CD14-positive monocyte (primary cell): Measurements from ENCODE around the gene DOCK1. TPM values are rescaled to one million over a fixed set of nuclear protein-coding genes. Genes with fewer than 3 reads are reported as not detected.

Experiments used
- DNase-seq, 3 donors: peaks; one replicate each; pipeline ENCODE4 v3.0.0-alpha.2; 2011 to 2022
- H2AFZ ChIP-seq: 2 replicates; pipeline ENCODE4 v1.6.0; 2012; ENCODE audit warnings: mild to moderate bottlenecking, low read depth, low read length, inconsistent platforms; ENCODE audit not compliant: insufficient read depth, poor library complexity, severe bottlenecking
- H3K27ac ChIP-seq, 2 donors: 1 replicate in 1 of 2; 2 replicates in 1 of 2; pipeline ENCODE4 v1.5.1; 2012 to 2013; ENCODE audit warnings: low read length in 2 of 2, control low read depth in 1 of 2, inconsistent platforms in 1 of 2, low read depth in 1 of 2, mild to moderate bottlenecking in 1 of 2
- H3K27me3 ChIP-seq, 2 donors: one replicate each; pipeline versions ENCODE4 v1.6.0 to v1.6.1; 2011 to 2013; ENCODE audit warnings: low read length in 2 of 2; ENCODE audit not compliant: control insufficient read depth in 2 of 2, insufficient read depth in 2 of 2
- H3K36me3 ChIP-seq, 2 donors: replicated peaks in 1 of 2; 1 replicate in 1 of 2; 2 replicates in 1 of 2; pipeline versions ENCODE4 v1.5.1 to v1.6.1; 2012 to 2013; ENCODE audit warnings: low read length in 2 of 2, control low read depth in 1 of 2, inconsistent platforms in 1 of 2, mild to moderate bottlenecking in 1 of 2; ENCODE audit not compliant: insufficient read depth in 2 of 2, control insufficient read depth in 1 of 2
- H3K4me1 ChIP-seq, 2 donors: 1 replicate in 1 of 2; 2 replicates in 1 of 2; pipeline versions ENCODE4 v1.5.1 to v1.6.1; 2012 to 2013; ENCODE audit warnings: low read length in 2 of 2, control low read depth in 1 of 2, inconsistent platforms in 1 of 2, mild to moderate bottlenecking in 1 of 2, moderate library complexity in 1 of 2; ENCODE audit not compliant: insufficient read depth in 2 of 2, control insufficient read depth in 1 of 2
- H3K4me2 ChIP-seq: replicated peaks from 2 replicates; pipeline ENCODE3; 2012; ENCODE audit warnings: low read length, moderate library complexity, mild to moderate bottlenecking; ENCODE audit not compliant: poor library complexity, severe bottlenecking; ENCODE audit errors: extremely low read depth
- H3K4me3 ChIP-seq, 3 experiments: fragments of 200-600 bp in 1 of 3; sonication (generic) in 1 of 3; replicated peaks in 1 of 3; 1 replicate in 2 of 3; 2 replicates in 1 of 3; pipeline ENCODE4 v1.5.1; 2011 to 2013; ENCODE audit warnings: low read length in 3 of 3, mild to moderate bottlenecking in 3 of 3, control low read depth in 2 of 3, low read depth in 2 of 3, inconsistent platforms in 1 of 3, moderate library complexity in 1 of 3
- H3K79me2 ChIP-seq: 2 replicates; pipeline ENCODE4 v1.6.0; 2012; ENCODE audit warnings: mild to moderate bottlenecking, control low read depth, inconsistent platforms, low read length, moderate library complexity; ENCODE audit not compliant: insufficient read depth
- H3K9ac ChIP-seq: 2 replicates; pipeline ENCODE4 v1.6.0; 2017; ENCODE audit warnings: low read length, mild to moderate bottlenecking; ENCODE audit not compliant: insufficient read depth, poor library complexity, severe bottlenecking
- H3K9me3 ChIP-seq, 2 donors: replicated peaks in 1 of 2; 1 replicate in 1 of 2; 2 replicates in 1 of 2; pipeline versions ENCODE4 v1.5.1 to v1.6.1; 2012 to 2013; ENCODE audit warnings: low read length in 2 of 2, control low read depth in 1 of 2; ENCODE audit not compliant: control insufficient read depth in 1 of 2, insufficient read depth in 1 of 2
- H4K20me1 ChIP-seq: 2 replicates; pipeline ENCODE4 v1.6.0; 2012; ENCODE audit warnings: mild to moderate bottlenecking, low read length, control low read depth, moderate library complexity; ENCODE audit not compliant: insufficient read depth
- H3K27ac Mint-ChIP-seq, 7 donors: one replicate each; pipeline ENCODE4 v1.8.0; 2020; ENCODE audit warnings: mild to moderate bottlenecking in 7 of 7, mixed read lengths in 7 of 7, moderate library complexity in 6 of 7, inconsistent platforms in 2 of 7
- H3K27me3 Mint-ChIP-seq, 3 donors: one replicate each; pipeline ENCODE4 v1.8.0; 2021 to 2022; ENCODE audit warnings: low read depth in 3 of 3, mild to moderate bottlenecking in 3 of 3, mixed read lengths in 3 of 3, moderate library complexity in 3 of 3, inconsistent platforms in 1 of 3
- H3K36me3 Mint-ChIP-seq, 2 donors: one replicate each; pipeline ENCODE4 v1.8.0; 2020; ENCODE audit warnings: mixed read lengths in 2 of 2, inconsistent platforms in 1 of 2, mild to moderate bottlenecking in 1 of 2
- H3K4me1 Mint-ChIP-seq: one replicate; pipeline ENCODE4 v1.8.0; 2020; ENCODE audit warnings: mild to moderate bottlenecking, mixed read lengths
- H3K4me3 Mint-ChIP-seq, 2 donors: one replicate each; pipeline ENCODE4 v1.8.0; 2020; ENCODE audit warnings: mild to moderate bottlenecking in 2 of 2, mixed read lengths in 2 of 2, moderate library complexity in 1 of 2
- H3K9me3 Mint-ChIP-seq, 7 donors: one replicate each; pipeline ENCODE4 v1.8.0; 2020 to 2022; ENCODE audit warnings: mixed read lengths in 7 of 7, mild to moderate bottlenecking in 6 of 7, moderate library complexity in 6 of 7, inconsistent platforms in 2 of 7
- WGBS: methylation state at CpG from one replicate; pipeline ENCODE4 v1.1.5; 2013; ENCODE audit warnings: missing lambda C conversion rate; ENCODE audit not compliant: insufficient coverage; 5-methylcytosine and 5-hydroxymethylcytosine counted together
- intact Hi-C, 2 donors: fragments of 100-400 bp; cut with micrococcal nuclease; formaldehyde crosslinking; loops; one replicate each; pipeline versions ENCODE4 v1.15.0 to v1.15.1; 2023
- polyA plus RNA-seq, 3 donors: library from polyadenylated mRNA; depleted of rRNA in 1 of 3; unstranded in 2 of 3; stranded (reverse) in 1 of 3; fragments of 300-500 nt in 2 of 3; fragments of >200 nt in 1 of 3; fragmentation: Illumina TruSeq in 2 of 3; gene quantifications; 1 replicate in 2 of 3; 2 replicates in 1 of 3; pipeline ENCODE4 v1.2.3, GENCODE V29; 2012 to 2021
- TF ChIP-seq, protein P1 (sequence below): fragments of 200-600 bp; IDR thresholded peaks from one replicate; pipeline ENCODE4 v1.8.0; 2022; ENCODE audit warnings: antibody characterized with exemption, mild to moderate bottlenecking

Gene DOCK1
- polyA plus RNA-seq, 3 donors: 0.31 to 0.35 TPM; not detected in 1

DNA sequence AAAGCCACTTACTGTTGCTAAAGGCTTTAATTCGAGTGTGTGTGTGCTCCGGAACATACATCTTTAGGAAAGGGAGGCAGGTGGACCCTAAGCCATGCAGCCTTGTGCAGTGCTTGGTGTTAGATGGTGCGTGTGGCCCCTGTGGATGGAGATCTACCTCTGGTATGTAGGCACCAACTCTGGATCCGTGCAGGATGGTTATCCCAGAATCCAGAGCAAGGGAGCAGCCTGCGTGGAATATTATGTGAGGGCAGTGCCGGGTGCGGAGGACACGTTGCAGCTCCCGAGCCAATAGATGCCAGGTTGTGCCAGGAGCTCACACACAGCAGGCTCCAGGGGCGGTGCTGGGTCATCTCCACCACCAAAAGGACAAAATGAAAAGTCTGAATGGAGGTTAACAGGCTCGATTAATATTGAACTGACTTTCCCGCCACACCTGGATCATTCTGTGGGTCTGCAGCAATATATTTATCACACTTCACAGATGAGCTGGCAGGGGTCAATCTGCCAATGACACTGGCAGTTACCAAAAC, 500.9 kb downstream of the DOCK1 start:
- intact Hi-C loops: no loop called here

DNA sequence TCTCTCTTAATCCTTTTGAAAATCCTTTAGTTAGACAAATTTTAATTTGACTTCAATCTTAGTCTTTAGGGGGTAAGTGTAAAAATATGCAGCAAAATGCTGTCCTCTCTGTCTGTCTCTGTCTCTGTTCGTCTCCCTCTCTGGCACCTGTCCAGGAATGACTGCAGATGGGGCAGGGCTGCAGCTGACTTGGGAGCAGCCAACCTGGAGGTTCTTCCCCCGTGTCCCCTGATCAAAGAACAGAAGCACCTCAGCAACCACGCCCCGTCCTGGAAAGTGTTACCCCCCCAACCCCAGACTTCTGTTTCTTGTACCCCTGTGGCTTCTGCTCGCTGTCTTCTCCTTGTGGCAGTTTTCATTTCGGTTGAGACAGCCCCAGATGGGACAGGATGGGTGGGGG, 502.3 kb downstream of the DOCK1 start:
- H3K27me3 Mint-ChIP-seq: no peaks in the 10 kb centered on the region
- H3K36me3 Mint-ChIP-seq: no peaks in the 10 kb centered on the region
- WGBS: 82% methylated on average over 1 of the region's 6 CpGs

More for the DNA sequence above, 500.9 kb downstream of the DOCK1 start:
- Mint-ChIP-seq H3K4me3 (no peak overlapping the region), H3K9me3 (peaks cover 0 to 9% (median 3%) of the 10 kb centered on the region in 7 donors), H3K4me1 (peaks cover 4% of the 10 kb centered on the region), H3K36me3 (no peaks in the 10 kb centered on the region), H3K27me3 (no peaks in the 10 kb centered on the region), H3K27ac (no peak overlapping the region)
- Histone ChIP-seq H3K4me1 (no peaks in the 10 kb centered on the region), H3K9me3 (peaks cover 0 to 12% of the 10 kb centered on the region in 2 donors), H2AFZ (no peak overlapping the region), H3K79me2 (no peaks in the 10 kb centered on the region), H3K36me3 (no peaks in the 10 kb centered on the region), H3K9ac (no peak overlapping the region), H4K20me1 (no peaks in the 10 kb centered on the region), H3K27ac (no peak overlapping the region), H3K4me2 (no peak overlapping the region), H3K4me3 (no peak overlapping the region), H3K27me3 (no peaks in the 10 kb centered on the region)
- WGBS: 92% methylated on average over 11 of the region's 12 CpGs
- DNase-seq: no peak
- TF ChIP-seq, protein P1, sequence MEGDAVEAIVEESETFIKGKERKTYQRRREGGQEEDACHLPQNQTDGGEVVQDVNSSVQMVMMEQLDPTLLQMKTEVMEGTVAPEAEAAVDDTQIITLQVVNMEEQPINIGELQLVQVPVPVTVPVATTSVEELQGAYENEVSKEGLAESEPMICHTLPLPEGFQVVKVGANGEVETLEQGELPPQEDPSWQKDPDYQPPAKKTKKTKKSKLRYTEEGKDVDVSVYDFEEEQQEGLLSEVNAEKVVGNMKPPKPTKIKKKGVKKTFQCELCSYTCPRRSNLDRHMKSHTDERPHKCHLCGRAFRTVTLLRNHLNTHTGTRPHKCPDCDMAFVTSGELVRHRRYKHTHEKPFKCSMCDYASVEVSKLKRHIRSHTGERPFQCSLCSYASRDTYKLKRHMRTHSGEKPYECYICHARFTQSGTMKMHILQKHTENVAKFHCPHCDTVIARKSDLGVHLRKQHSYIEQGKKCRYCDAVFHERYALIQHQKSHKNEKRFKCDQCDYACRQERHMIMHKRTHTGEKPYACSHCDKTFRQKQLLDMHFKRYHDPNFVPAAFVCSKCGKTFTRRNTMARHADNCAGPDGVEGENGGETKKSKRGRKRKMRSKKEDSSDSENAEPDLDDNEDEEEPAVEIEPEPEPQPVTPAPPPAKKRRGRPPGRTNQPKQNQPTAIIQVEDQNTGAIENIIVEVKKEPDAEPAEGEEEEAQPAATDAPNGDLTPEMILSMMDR: no peak

More for the DNA sequence above, 502.3 kb downstream of the DOCK1 start:
- Histone ChIP-seq H4K20me1 (no peaks in the 10 kb centered on the region), H3K4me3 (no peak overlapping the region), H3K4me1 (no peaks in the 10 kb centered on the region), H3K79me2 (no peaks in the 10 kb centered on the region), H2AFZ (no peak overlapping the region), H3K36me3 (no peaks in the 10 kb centered on the region), H3K27me3 (no peaks in the 10 kb centered on the region), H3K9me3 (peaks cover 0 to 1% of the 10 kb centered on the region in 2 donors), H3K9ac (no peak overlapping the region), H3K27ac (no peak overlapping the region), H3K4me2 (no peak overlapping the region)
- Mint-ChIP-seq H3K4me3 (no peak overlapping the region), H3K9me3 (peaks cover 0 to 1% (median 0%) of the 10 kb centered on the region in 7 donors), H3K27ac (no peak overlapping the region), H3K4me1 (peaks cover 4% of the 10 kb centered on the region)
- TF ChIP-seq, protein P1: no peak
- intact Hi-C loops: no loop called here
- no peak for DNase-seq
